K562 (cell line): ENCODE results near the gene MT1E. TPM values are rescaled to one million over a fixed set of nuclear protein-coding genes. Genes with fewer than 3 reads are reported as not detected.

Experiments
- ATAC-seq: fragments of 200-7000 bp; cut with Tn5 transposase; 3 replicates; pipeline ENCODE4 v1.9.1; 2020; ENCODE audit warnings: moderate library complexity
- BruUV-seq: library from RNA; stranded (reverse); fragments of 400-500 nt; replicated peaks from 2 replicates; lab custom pipeline; 2021; lab: Mats Ljungman, UMichigan
- CTCF ChIA-PET: fragments of 300-600 bp; formaldehyde crosslinking; extraction: SDS; loops from one replicate; lab custom pipeline; 2021; ENCODE audit warnings: low intra/inter-chr PET ratio; lab: Yijun Ruan, JAX
- POLR2A ChIA-PET: fragments of 300-600, 350-650 bp; sonication (Branson Sonifier 250); formaldehyde crosslinking; extraction: SDS; loops from one replicate; lab custom pipeline; 2021; ENCODE audit warnings: antibody characterized with exemption, inconsistent platforms; lab: Yijun Ruan, JAX
- DNase-seq, 4 experiments: peaks; one replicate each; pipeline versions ENCODE4 v3.0.0 to v3.0.0-alpha.2; 2011 to 2018; ENCODE audit warnings: low spot score in 3 of 4, mixed read lengths in 3 of 4; ENCODE audit errors: extremely low read depth in 1 of 4
- FAIRE-seq: peaks from 2 replicates; lab custom pipeline; 2011; peaks lifted over from hg19 to GRCh38; lab: Jason Lieb, UNC
- H2AFZ ChIP-seq: 2 replicates; pipeline ENCODE4 v1.6.0; 2011; ENCODE audit warnings: low read depth, low read length, control low read depth, inconsistent platforms
- H3K27ac ChIP-seq: fragments of 200-600 bp; 3 replicates; pipeline ENCODE4 v1.8.0; 2011; ENCODE audit warnings: low read depth, mild to moderate bottlenecking, control low read depth, inconsistent platforms, low read length, moderate library complexity, mixed read lengths; ENCODE audit errors: extremely low read depth
- H3K27me3 ChIP-seq, 2 experiments: fragments of 300-600 bp in 1 of 2; 2 replicates in 1 of 2; 3 replicates in 1 of 2; pipeline versions ENCODE4 v1.6.0 to v1.8.0; 2011; ENCODE audit warnings: inconsistent platforms in 2 of 2, low read length in 2 of 2, mild to moderate bottlenecking in 1 of 2, mixed read lengths in 1 of 2, moderate library complexity in 1 of 2; ENCODE audit not compliant: control insufficient read depth in 2 of 2, insufficient read depth in 2 of 2
- H3K36me3 ChIP-seq: fragments of 300-600 bp; 3 replicates; pipeline ENCODE4 v1.8.0; 2011; ENCODE audit warnings: mild to moderate bottlenecking, low read length, inconsistent platforms; ENCODE audit not compliant: control insufficient read depth, insufficient read depth
- H3K4me1 ChIP-seq, 2 experiments: fragments of 200-600 bp in 1 of 2; replicated peaks in 1 of 2; 2 replicates in 1 of 2; 3 replicates in 1 of 2; pipeline versions ENCODE4 v1.5.1 to v1.8.0; 2011; ENCODE audit warnings: inconsistent platforms in 2 of 2, low read length in 2 of 2, mild to moderate bottlenecking in 1 of 2, mixed read lengths in 1 of 2, moderate library complexity in 1 of 2; ENCODE audit not compliant: control insufficient read depth in 2 of 2, insufficient read depth in 2 of 2
- H3K4me2 ChIP-seq: 2 replicates; pipeline ENCODE4 v1.6.1; 2011; ENCODE audit warnings: low read length, control low read depth, inconsistent platforms, mixed read lengths; ENCODE audit not compliant: insufficient read depth
- H3K4me3 ChIP-seq: fragments of 200-600 bp; sonication (generic), shearing (Covaris generic); 2 replicates; pipeline ENCODE4 v1.5.1; 2016; ENCODE audit warnings: control low read depth, inconsistent platforms
- H3K79me2 ChIP-seq: fragments of 200-600 bp; 3 replicates; pipeline ENCODE4 v1.8.0; 2011; ENCODE audit warnings: low read length, inconsistent platforms; ENCODE audit not compliant: control insufficient read depth, insufficient read depth
- H3K9ac ChIP-seq, 2 experiments: 2 replicates each; pipeline versions ENCODE4 v1.6.0 to v1.6.1; 2011; ENCODE audit warnings: low read depth in 2 of 2, low read length in 2 of 2, control low read depth in 1 of 2, inconsistent platforms in 1 of 2, mild to moderate bottlenecking in 1 of 2, mixed read lengths in 1 of 2; ENCODE audit not compliant: insufficient read depth in 1 of 2
- H3K9me1 ChIP-seq: one replicate; pipeline ENCODE4 v1.6.0; 2011; ENCODE audit warnings: inconsistent platforms, mild to moderate bottlenecking, low read length, moderate library complexity; ENCODE audit not compliant: control insufficient read depth, insufficient read depth
- H3K9me3 ChIP-seq: replicated peaks from 2 replicates; pipeline ENCODE4 v1.5.1; 2011; ENCODE audit warnings: low read depth, low read length, inconsistent platforms; ENCODE audit not compliant: control insufficient read depth, insufficient read depth
- H4K20me1 ChIP-seq: replicated peaks from 2 replicates; pipeline ENCODE4 v1.6.1; 2011; ENCODE audit warnings: low read length, inconsistent platforms, mixed read lengths; ENCODE audit not compliant: control insufficient read depth, insufficient read depth
- CBX3 ChIP-seq, 2 experiments: IDR thresholded peaks; 1 replicate in 1 of 2; 2 replicates in 1 of 2; pipeline ENCODE4 v1.6.1; 2012; ENCODE audit warnings: inconsistent platforms in 2 of 2, low read length in 2 of 2, borderline replicate concordance in 1 of 2, control low read depth in 1 of 2
- CCAR2 ChIP-seq: fragments of 200-400 bp; formaldehyde crosslinking; IDR thresholded peaks from 2 replicates; pipeline ENCODE4 v1.6.1; 2017; ENCODE audit warnings: mild to moderate bottlenecking, low read depth, low read length
- CTBP1 ChIP-seq: fragments of 450-650 bp; IDR thresholded peaks from 2 replicates; pipeline ENCODE4 v1.6.1; 2016; ENCODE audit warnings: borderline replicate concordance
- KLF1 ChIP-seq: fragments of 450-650 bp; IDR thresholded peaks from 2 replicates; pipeline ENCODE4 v1.6.1; 2016; ENCODE audit warnings: missing genetic modification characterization, missing compliant biosample characterization
- RAD21 ChIP-seq, 2 experiments: fragments of 250-450 bp in 1 of 2; fragments of 450-650 bp in 1 of 2; sonication (Bioruptor Pico) in 1 of 2; formaldehyde crosslinking in 1 of 2; IDR thresholded peaks in 1 of 2; conservative IDR thresholded peaks in 1 of 2; 2 replicates each; pipeline versions ENCODE4 v1.4.0 to v1.8.0; 2020 to 2022; ENCODE audit warnings: mild to moderate bottlenecking in 2 of 2, moderate library complexity in 1 of 2
- SRF ChIP-seq, 2 experiments: fragments of 250-450, 450-650 bp in 1 of 2; sonication (Bioruptor Pico) in 1 of 2; sonication (generic) in 1 of 2; formaldehyde crosslinking; IDR thresholded peaks; 2 replicates each; pipeline versions ENCODE4 v1.5.0 to v1.5.1; 2020 to 2022; ENCODE audit warnings: mild to moderate bottlenecking in 1 of 2, missing genetic modification reagents in 1 of 2
- ZNF354B ChIP-seq: fragments of 250-450 bp; sonication (Bioruptor Pico); IDR thresholded peaks from 2 replicates; pipeline ENCODE4 v1.4.0; 2020
- ZZZ3 ChIP-seq: fragments of 450-650 bp; IDR thresholded peaks from 2 replicates; pipeline ENCODE4 v1.6.1; 2016; ENCODE audit warnings: antibody characterized with exemption, mild to moderate bottlenecking, moderate library complexity
- WGBS: fragments of 100-300 bp; shearing (Covaris generic); methylation state at CpG from one replicate; pipeline ENCODE4 v1.1.6; 2016; ENCODE audit warnings: low coverage, mixed read lengths; ENCODE audit not compliant: insufficient coverage; ENCODE audit errors: missing lambda C conversion rate; 5-methylcytosine and 5-hydroxymethylcytosine counted together
- in situ Hi-C: fragments of 300-500 bp; cut with MboI; formaldehyde crosslinking; loops from 4 replicates; pipeline ENCODE4 v1.15.0; 2018; ENCODE audit warnings: inconsistent platforms, mixed read lengths
- intact Hi-C: fragments of 100-400 bp; cut with micrococcal nuclease; formaldehyde crosslinking; loops from 2 replicates; pipeline ENCODE4 v1.14.2; 2022
- polyA plus RNA-seq, 8 experiments: library from polyadenylated mRNA; depleted of rRNA in 4 of 8; stranded (reverse) in 5 of 8; unstranded in 3 of 8; fragments of >200 nt; fragmentation: Nextera tagmentation in 2 of 8; fragmentation: Illumina TruSeq in 1 of 8; extraction: Ambion mirVana in 2 of 8; extraction: Trizol in 1 of 8; gene quantifications; 2 replicates each; pipeline versions ENCODE4 v1.2.1 to v1.2.3, GENCODE V29; 2011 to 2014; ENCODE audit warnings: inconsistent platforms in 1 of 8, missing spikeins in 1 of 8
- total RNA-seq, 7 experiments: library from RNA; depleted of rRNA in 6 of 7; stranded (reverse); fragments of >200 nt in 6 of 7; fragmentation: Illumina TruSeq in 2 of 7; extraction: Trizol in 2 of 7; gene quantifications; 2 replicates each; pipeline versions ENCODE4 v1.2.1 to v1.2.3, GENCODE V29; 2011 to 2021; ENCODE audit warnings: low replicate concordance in 1 of 7
- TF ChIP-seq, protein P1 (sequence below): fragments of 450-650 bp; IDR thresholded peaks from 2 replicates; pipeline ENCODE4 v1.6.1; 2018; ENCODE audit not compliant: partially characterized antibody
- TF ChIP-seq, protein P2 (sequence below): fragments of 450-650 bp; formaldehyde crosslinking; IDR thresholded peaks from 2 replicates; pipeline ENCODE4 v1.4.0; 2020; ENCODE audit warnings: mild to moderate bottlenecking
- TF ChIP-seq, protein P3 (sequence below): sonication (generic); formaldehyde crosslinking; IDR thresholded peaks from 2 replicates; pipeline ENCODE4 v1.9.0; 2022; ENCODE audit warnings: mild to moderate bottlenecking, missing genetic modification reagents
- TF ChIP-seq, protein P4 (sequence below): fragments of 150-350 bp; IDR thresholded peaks from 2 replicates; pipeline ENCODE4 v1.6.1; 2014; ENCODE audit warnings: low read depth, mild to moderate bottlenecking, low read length, borderline replicate concordance
- TF ChIP-seq, protein P5 (sequence below): IDR thresholded peaks from 2 replicates; pipeline ENCODE4 v1.6.1; 2011; ENCODE audit not compliant: insufficient read length; ENCODE audit errors: extremely low read depth

Gene MT1E
- total and polyA plus RNA-seq, 9 of the 15 experiments (the other 6 are each of a cell fraction or from before 2014, with no cell fraction given), result 0.29 to 0.81 (median 0.46) TPM; not detected in 3

DNA sequence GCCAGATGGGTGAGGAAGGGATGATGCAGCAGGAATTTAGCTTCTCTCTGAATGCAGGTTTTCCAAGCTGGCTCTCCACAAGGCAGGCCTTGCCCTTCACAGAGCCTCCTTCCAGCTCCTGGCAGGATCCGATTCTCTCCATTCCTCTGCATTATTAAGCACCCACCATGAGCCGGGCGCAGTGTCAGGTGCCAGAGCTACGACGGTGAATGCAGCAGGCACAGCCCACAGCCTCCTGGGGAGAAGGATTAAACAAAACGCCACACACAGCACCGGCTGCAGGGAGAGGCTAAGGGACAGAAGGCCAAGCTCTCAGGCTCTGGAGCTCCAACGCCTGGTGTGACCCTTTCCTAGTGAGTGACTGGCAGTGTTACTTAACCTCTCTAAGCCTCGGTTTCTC, 24.3 kb upstream of the MT1E start:
- in situ Hi-C loops, result no loop called here
- Histone ChIP-seq H3K36me3 (no peaks in the 10 kb centered on the region), H3K4me3 (no peak overlapping the region), H4K20me1 (no peaks in the 10 kb centered on the region), H3K9me1 (no peaks in the 10 kb centered on the region), H3K4me2 (no peak overlapping the region), H3K9ac (no peak overlapping the region), H2AFZ (no peak overlapping the region), H3K9me3 (no peaks in the 10 kb centered on the region), H3K79me2 (no peaks in the 10 kb centered on the region), H3K27ac (no peak overlapping the region), H3K4me1 (peaks cover 0 to 2% of the 10 kb centered on the region in 2 experiments; a peak in 1 of 5 replicates), H3K27me3 (peaks cover 3 to 13% of the 10 kb centered on the region in 2 experiments; a peak in 2 of 5 replicates)
- FAIRE-seq, result no peak
- DNase-seq, result no peak
- no TSS peak for BruUV-seq
- ChIA-PET POLR2A (interaction anchor here (1.0 kb wide), 1 partner anchor 100 kb away, joined by 4 read pairs; no protein-coding TSS in a partner anchor), CTCF (interaction anchor here (0.9 to 1.2 kb wide), 2 partner anchors 23 to 100 kb away, joined by 3 to 4 read pairs; no protein-coding TSS in a partner anchor)
- intact Hi-C loops, result no loop called here
- 1% methylated on average over 9 of the region's 9 CpGs for WGBS
- ATAC-seq, result no peak
- TF ChIP-seq, protein P1, sequence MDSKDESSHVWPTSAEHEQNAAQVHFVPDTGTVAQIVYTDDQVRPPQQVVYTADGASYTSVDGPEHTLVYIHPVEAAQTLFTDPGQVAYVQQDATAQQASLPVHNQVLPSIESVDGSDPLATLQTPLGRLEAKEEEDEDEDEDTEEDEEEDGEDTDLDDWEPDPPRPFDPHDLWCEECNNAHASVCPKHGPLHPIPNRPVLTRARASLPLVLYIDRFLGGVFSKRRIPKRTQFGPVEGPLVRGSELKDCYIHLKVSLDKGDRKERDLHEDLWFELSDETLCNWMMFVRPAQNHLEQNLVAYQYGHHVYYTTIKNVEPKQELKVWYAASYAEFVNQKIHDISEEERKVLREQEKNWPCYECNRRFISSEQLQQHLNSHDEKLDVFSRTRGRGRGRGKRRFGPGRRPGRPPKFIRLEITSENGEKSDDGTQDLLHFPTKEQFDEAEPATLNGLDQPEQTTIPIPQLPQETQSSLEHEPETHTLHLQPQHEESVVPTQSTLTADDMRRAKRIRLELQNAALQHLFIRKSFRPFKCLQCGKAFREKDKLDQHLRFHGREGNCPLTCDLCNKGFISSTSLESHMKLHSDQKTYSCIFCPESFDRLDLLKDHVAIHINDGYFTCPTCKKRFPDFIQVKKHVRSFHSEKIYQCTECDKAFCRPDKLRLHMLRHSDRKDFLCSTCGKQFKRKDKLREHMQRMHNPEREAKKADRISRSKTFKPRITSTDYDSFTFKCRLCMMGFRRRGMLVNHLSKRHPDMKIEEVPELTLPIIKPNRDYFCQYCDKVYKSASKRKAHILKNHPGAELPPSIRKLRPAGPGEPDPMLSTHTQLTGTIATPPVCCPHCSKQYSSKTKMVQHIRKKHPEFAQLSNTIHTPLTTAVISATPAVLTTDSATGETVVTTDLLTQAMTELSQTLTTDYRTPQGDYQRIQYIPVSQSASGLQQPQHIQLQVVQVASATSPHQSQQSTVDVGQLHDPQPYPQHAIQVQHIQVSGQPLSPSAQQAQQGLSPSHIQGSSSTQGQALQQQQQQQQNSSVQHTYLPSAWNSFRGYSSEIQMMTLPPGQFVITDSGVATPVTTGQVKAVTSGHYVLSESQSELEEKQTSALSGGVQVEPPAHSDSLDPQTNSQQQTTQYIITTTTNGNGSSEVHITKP, result no peak
- no peak for TF ChIP-seq CBX3 (IDR thresholded peaks at IDR 0.05; ENCODE audit: borderline replicate concordance in 1 of 2, low read length in 2 of 2)
- TF ChIP-seq, protein P2, sequence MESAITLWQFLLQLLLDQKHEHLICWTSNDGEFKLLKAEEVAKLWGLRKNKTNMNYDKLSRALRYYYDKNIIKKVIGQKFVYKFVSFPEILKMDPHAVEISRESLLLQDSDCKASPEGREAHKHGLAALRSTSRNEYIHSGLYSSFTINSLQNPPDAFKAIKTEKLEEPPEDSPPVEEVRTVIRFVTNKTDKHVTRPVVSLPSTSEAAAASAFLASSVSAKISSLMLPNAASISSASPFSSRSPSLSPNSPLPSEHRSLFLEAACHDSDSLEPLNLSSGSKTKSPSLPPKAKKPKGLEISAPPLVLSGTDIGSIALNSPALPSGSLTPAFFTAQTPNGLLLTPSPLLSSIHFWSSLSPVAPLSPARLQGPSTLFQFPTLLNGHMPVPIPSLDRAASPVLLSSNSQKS, result no peak
- no peak for TF ChIP-seq CCAR2
- TF ChIP-seq, protein P3, sequence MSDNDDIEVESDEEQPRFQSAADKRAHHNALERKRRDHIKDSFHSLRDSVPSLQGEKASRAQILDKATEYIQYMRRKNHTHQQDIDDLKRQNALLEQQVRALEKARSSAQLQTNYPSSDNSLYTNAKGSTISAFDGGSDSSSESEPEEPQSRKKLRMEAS (CRISPR knock-in tag), result no peak
- no peak for TF ChIP-seq ZNF354B (CRISPR knock-in tag)
- TF ChIP-seq CTBP1, result no peak
- TF ChIP-seq, protein P4, sequence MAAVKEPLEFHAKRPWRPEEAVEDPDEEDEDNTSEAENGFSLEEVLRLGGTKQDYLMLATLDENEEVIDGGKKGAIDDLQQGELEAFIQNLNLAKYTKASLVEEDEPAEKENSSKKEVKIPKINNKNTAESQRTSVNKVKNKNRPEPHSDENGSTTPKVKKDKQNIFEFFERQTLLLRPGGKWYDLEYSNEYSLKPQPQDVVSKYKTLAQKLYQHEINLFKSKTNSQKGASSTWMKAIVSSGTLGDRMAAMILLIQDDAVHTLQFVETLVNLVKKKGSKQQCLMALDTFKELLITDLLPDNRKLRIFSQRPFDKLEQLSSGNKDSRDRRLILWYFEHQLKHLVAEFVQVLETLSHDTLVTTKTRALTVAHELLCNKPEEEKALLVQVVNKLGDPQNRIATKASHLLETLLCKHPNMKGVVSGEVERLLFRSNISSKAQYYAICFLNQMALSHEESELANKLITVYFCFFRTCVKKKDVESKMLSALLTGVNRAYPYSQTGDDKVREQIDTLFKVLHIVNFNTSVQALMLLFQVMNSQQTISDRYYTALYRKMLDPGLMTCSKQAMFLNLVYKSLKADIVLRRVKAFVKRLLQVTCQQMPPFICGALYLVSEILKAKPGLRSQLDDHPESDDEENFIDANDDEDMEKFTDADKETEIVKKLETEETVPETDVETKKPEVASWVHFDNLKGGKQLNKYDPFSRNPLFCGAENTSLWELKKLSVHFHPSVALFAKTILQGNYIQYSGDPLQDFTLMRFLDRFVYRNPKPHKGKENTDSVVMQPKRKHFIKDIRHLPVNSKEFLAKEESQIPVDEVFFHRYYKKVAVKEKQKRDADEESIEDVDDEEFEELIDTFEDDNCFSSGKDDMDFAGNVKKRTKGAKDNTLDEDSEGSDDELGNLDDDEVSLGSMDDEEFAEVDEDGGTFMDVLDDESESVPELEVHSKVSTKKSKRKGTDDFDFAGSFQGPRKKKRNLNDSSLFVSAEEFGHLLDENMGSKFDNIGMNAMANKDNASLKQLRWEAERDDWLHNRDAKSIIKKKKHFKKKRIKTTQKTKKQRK, result no peak
- TF ChIP-seq ZZZ3, result no peak
- TF ChIP-seq SRF (CRISPR knock-in tag; IDR thresholded peaks at IDR 0.05), result no peak
- TF ChIP-seq RAD21 (CRISPR knock-in tag; conservative IDR thresholded peaks at IDR 0.05 in 1 of 2, IDR thresholded peaks at IDR 0.05 in 1 of 2), result no peak
- TF ChIP-seq KLF1, result no peak
- TF ChIP-seq, protein P5, sequence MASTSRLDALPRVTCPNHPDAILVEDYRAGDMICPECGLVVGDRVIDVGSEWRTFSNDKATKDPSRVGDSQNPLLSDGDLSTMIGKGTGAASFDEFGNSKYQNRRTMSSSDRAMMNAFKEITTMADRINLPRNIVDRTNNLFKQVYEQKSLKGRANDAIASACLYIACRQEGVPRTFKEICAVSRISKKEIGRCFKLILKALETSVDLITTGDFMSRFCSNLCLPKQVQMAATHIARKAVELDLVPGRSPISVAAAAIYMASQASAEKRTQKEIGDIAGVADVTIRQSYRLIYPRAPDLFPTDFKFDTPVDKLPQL, result no peak
